HCT116 (cell line): ENCODE results near the gene ACYP1.

ENCODE experiments used
- CTCF ChIP-seq, 3 experiments: fragments of 200-600 bp in 1 of 3; sonication (generic) in 1 of 3; IDR thresholded peaks in 2 of 3; conservative IDR thresholded peaks in 1 of 3; 2 replicates each; pipeline ENCODE4 v1.5.1; 2012 to 2017; ENCODE audit warnings: low read depth in 2 of 3, low read length in 2 of 3, antibody characterized with exemption in 1 of 3, borderline replicate concordance in 1 of 3, control low read depth in 1 of 3, mild to moderate bottlenecking in 1 of 3, mixed read lengths in 1 of 3, mixed run types in 1 of 3, moderate library complexity in 1 of 3; ENCODE audit not compliant: insufficient read depth in 1 of 3
- FOSL1 ChIP-seq: IDR thresholded peaks from 2 replicates; pipeline ENCODE4 v1.6.1; 2012; ENCODE audit warnings: low read depth
- POLR2A ChIP-seq: IDR thresholded peaks from 2 replicates; pipeline ENCODE4 v1.7.0; 2011; ENCODE audit warnings: borderline replicate concordance; ENCODE audit not compliant: insufficient read depth, insufficient read length; ENCODE audit errors: extremely low read depth
- SRF ChIP-seq: IDR thresholded peaks from 2 replicates; pipeline ENCODE4 v1.6.1; 2012; ENCODE audit warnings: low read depth
- ZFX ChIP-seq: fragments of 450-650 bp; IDR thresholded peaks from 2 replicates; pipeline ENCODE4 v1.6.1; 2017

- TF ChIP-seq SRF (no peak), CTCF (IDR thresholded peaks at IDR 0.05 in 2 of 3, conservative IDR thresholded peaks at IDR 0.05 in 1 of 3; ENCODE audit: borderline replicate concordance in 1 of 3, insufficient read depth in 1 of 3, low read depth in 2 of 3, low read length in 2 of 3) (no peak), ZFX (no peak), FOSL1 (no peak), POLR2A (no peak)
These were observed 23.3 kb downstream of the ACYP1 start for GRCh38 chr14:75040507-75040906.
